NCI-H446 (cell line): Measurements from ENCODE around the gene ADAM23.
A peak's percentile ranks its signal among the peaks of the same experiment; 100 is the strongest.

Source experiments
- DNase-seq, 2 experiments: peaks; one replicate each; lab custom pipeline; 2025; lab: John Stamatoyannopoulos, UW

The ADAM23 gene

DNA sequence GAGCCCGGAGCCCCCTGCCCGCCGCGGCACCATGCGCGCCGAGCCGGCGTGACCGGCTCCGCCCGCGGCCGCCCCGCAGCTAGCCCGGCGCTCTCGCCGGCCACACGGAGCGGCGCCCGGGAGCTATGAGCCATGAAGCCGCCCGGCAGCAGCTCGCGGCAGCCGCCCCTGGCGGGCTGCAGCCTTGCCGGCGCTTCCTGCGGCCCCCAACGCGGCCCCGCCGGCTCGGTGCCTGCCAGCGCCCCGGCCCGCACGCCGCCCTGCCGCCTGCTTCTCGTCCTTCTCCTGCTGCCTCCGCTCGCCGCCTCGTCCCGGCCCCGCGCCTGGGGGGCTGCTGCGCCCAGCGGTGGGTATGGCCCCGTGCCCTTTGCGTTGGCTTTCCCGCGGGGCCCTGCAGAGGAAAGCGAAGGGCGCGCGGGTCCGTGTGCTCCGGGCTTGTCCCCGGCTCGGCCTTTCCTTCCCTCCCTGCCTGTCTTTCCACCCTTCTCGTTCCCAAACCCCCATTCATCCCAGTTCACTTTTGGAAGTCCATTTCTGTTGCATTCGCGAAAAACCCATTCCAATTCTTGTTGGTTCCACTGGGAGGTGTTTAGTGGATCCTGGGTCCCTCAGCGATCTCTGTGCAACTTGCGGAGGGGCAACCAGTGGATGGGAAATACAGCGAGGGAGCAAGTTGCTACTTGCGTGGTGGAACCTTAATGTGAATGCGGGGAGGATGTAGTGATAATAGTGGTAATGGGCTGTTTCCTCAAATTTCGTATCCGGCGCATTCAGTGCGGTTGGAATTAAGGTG, 599 bp downstream of the ADAM23 start:
- peak in 1 of 2 experiments; percentile 36 for DNase-seq

- DNase-seq, result no peak
Measured at GRCh38 chr2:206445948-206446347, 2.6 kb downstream of the ADAM23 start.

- no peak for DNase-seq
Measured at GRCh38 chr2:206452242-206452641, 8.9 kb downstream of the ADAM23 start.

GRCh38 chr2:206452750-206453149, 9.4 kb downstream of the ADAM23 start:
- no peak for DNase-seq

- DNase-seq, result no peak
Measured at GRCh38 chr2:206456078-206456754, 12.9 kb downstream of the ADAM23 start.

DNA sequence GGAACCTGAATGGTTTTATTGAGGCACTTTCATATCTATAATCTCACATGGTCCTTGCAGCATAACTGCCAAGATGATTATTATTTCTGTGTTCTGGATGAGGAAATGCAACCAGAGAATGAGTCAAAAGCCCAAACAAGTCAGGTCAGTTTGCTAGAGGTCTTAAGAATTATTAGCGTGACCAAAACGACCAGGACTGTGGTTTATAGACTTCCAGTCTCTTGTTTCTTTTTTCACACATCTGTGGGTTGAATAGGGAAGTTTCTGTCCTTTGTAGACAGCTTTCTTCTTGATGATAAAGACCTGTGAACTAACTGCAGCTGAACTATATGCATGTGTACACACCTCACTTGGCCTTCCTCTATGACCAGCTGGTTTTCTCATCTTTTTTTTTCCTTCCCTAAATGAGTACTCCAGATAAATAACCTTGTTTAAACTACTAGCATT, 13.9 kb downstream of the ADAM23 start:
- DNase-seq, result no peak

DNA sequence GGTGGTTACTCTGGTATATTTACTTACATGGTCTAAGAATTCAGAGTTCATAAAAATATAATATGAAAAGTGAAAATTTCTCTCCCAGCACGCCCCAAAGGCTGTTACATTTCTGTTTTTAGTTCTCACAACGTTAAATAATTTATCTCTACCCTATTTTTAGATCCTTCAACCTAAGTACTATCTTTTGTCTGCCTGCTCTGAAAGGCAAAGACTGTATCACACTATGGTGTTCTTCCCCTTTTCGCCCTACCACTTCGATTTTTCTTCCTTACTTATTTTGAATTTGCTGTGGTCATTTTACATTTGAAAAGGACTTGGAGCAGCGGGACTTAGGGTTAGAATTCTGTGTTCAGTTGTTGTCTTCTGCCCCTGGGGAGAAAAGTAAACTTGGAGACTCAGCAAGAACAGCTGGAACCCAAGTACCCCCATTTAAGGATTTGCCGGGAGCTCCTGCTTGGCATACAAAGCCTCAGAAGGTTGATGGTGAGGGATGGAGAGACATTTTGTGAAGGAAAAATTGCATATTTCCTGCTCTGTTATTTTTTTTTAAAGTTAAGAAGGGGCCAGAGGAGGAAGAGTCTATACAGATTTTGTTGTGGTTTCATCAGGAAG, 19.0 kb downstream of the ADAM23 start:
- no peak for DNase-seq

DNA sequence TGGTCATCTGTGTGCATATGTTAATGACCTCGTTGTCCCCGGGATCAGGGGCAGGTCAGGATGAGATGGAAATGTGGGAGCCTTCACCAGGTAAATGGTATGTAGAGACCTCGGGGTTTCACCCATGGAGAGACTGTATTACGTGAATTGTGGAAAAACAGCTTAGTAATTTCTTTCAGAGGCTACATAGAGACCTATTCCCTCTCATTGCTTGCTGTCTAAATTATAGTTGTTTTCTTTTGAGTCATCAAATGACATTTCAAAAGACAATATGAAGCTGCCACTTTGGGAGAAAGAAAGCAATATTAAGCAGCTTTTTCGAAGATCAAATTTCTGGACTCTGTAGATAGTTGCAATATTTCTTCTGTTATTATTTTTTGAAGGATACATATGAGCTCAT, 20.4 kb downstream of the ADAM23 start:
- DNase-seq, result no peak

GRCh38 chr2:206464597-206464996, 21.3 kb downstream of the ADAM23 start:
- DNase-seq, result no peak

DNA sequence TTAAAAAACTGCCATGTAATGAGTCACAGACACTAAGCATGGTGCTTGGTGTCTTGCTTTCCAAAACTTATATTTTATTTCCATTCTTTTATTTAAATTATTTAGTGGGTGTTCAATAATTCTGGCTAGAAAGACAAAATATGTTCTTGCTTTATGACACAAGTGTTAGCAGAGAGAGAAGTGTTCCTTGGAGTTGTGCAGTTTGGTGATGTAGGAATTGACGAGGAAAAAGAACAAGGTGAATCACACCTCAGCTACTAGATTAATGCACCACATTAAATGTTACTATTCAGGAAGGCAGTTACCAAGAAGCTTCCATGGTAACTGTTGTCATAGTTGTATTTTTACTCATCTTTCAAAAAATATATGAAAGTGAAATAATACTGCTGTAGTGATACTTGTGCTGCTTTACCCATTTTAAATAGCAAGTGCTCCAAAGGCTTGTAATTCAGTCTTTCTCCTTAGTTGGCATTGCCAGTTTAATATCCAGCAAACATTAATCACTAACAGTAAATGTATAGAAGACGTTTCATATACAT, 28.3 kb downstream of the ADAM23 start:
- DNase-seq, result no peak

GRCh38 chr2:206472094-206472493, 28.8 kb downstream of the ADAM23 start:
- DNase-seq, result no peak

GRCh38 chr2:206474099-206474498, 30.8 kb downstream of the ADAM23 start:
- DNase-seq, result no peak

DNA sequence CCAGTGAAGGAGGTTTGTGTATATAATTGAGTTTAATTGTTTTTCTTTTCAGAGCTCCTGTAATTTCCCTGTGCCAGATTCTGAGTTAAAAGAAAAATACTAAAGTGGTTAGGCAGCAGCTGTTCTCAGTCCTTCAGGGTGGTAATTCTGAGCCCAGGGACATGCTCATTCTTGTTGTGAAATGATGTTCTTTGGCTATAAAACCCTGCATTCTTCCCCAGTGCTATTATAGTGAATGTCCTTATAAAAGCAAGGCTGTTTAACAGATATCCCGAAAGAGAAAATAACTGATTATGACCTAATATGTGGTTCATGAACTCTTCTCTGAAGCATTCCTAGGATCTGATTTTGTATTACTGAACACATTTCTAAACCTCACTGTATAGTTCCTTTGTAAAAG, 34.0 kb downstream of the ADAM23 start:
- peak; percentile 10 to 20 for DNase-seq

DNA sequence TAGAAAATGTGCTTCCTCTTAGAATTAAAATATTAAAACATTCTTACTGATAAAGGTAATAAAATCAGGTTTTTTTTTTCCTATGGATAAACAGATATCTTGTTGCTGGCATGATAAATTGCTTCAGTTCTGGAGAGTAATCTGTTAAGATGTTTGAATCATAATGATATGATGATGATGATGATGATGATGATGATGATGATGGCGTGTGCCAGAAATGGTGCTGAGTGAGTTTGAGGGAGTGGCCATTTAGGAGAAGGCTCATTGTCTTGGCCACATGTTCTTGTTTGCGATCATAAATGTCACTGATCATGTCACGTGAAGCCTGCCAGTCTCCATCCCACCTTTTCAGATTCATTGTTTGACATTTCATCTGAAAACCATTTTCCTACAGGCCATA, 35.0 kb downstream of the ADAM23 start:
- DNase-seq, result no peak

DNA sequence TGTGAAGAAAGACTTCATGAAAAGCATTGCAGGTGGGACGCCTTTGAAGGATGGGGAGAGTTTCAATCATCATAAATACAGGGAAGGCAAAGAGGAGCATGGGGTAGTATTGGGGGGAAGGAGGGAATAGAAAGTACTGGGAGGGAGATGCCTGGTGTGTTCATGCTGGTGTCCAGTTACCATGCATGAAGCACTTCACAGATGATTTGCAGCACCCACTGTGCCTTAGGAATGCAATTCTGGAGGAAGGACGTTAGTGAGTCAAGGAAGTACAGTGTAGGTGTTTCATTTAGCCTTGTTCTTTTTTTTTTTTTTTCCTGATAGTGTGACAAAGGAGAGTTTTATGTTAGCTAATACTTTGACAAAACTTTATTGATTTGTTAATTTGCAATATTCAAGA, 36.8 kb downstream of the ADAM23 start:
- DNase-seq, result no peak

DNA sequence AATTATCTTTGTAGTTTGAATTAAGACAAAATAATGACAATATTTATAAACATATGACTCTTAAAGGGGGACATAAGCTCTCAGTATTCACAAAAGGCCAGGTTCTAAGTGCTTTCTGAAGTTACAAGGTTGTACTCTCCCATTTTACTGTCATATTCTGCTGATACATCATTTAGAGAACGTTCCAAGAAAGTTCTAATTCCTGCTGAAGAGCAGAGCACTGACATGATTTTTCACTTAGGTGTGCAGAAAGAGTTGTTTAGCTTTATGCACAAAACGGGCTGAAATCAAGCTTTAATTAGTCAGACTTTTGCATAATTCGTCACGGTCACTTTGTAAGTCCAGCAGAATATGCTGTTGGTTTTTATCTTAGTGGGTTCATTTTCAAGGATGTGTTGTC, 37.3 kb downstream of the ADAM23 start:
- no peak for DNase-seq

GRCh38 chr2:206481056-206481455, 37.7 kb downstream of the ADAM23 start:
- DNase-seq, result no peak

GRCh38 chr2:206482123-206482522, 38.8 kb downstream of the ADAM23 start:
- DNase-seq, result no peak

DNA sequence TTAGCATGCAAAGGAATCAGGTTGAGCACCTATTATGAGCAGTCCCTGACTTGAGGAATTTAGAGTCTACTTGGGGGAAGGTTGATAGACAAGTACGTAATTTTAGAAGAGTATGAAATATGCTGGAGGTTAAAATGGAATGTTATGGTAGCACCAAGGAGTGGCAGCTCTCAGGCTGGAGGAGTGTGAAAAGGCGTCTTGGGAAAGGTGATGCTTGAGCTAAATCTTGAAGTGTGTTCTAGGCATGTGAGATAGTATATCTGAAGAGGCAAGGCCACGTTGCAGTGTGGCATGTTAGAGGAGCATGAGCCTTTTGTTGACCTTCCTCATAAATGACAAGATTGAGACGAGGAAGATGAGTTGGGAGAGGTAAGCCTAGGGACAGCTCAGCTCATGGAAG, 39.3 kb downstream of the ADAM23 start:
- DNase-seq, result no peak

DNA sequence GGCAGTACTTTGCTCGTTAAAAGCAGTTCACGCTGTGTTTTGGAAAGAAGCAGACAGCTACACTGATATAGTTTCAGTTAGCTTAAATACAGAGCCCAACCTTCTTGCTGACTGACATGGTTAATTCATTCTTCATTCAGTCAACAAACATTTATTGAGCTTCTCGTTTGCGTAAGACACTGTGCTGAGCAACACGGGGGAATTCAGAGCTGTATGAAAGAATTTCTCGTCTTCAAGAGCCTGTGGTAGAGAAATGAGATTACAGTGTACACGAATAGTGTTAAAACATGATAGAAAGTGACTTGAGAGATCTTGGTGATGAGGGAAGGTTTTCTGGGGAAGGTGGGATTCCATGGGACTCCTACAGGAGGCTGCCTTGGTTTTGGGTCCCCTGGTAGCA, 44.7 kb downstream of the ADAM23 start:
- DNase-seq, result no peak

GRCh38 chr2:206488623-206489022, 45.3 kb downstream of the ADAM23 start:
- DNase-seq, result no peak

- DNase-seq, result no peak
Measured at GRCh38 chr2:206494061-206494460, 50.7 kb downstream of the ADAM23 start.

DNA sequence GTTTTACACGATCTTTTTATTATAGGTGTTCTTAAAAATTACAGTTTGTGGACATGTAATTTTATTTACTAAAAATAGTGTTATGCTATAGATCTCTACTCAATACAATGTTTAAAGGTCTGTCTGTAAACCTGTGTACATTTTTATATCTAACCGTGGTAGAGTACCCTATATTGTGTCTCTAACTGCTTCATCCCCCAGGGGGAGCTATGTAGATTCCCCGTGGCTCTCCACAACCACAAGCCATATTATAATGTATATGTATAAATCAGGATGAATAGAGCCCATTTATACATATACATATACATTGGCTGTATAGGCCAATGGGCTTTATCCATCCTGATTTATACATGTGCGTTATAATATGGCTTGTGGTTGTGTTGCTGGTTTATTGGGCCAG, 59.4 kb downstream of the ADAM23 start:
- no peak for DNase-seq
